ENCODE measurements around the gene CYP17A1.

DNA sequence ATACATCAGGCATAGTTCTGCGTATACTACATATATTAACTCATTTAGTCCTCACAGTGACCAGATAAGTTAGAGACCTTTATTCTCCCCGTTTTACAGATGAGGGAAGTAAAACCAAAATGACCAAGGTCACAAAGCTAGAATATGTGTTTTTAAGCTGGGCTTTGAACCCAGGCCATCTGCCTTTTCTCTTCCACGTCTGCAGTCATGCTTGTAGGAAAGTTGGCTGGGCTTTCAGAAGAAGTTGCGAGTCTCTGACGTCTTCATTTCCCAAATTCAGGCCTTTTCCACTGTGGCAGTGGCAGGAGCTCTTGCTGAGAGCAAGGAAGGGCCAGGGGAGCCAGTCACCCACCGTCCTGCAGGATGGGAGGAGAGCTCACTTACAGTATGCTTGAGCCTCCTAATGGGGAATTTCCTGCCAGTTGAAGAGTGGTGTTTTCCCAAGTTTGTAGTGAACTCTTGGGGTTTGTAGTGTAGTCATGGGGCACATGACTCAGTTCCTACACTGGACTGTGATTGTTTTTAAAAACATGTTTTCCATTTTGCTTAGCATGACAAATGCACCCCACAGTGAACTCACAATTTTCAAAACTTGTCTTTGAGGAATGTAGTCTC is 34.2 kb downstream of the CYP17A1 start:
- TF ChIP-seq, protein P1, sequence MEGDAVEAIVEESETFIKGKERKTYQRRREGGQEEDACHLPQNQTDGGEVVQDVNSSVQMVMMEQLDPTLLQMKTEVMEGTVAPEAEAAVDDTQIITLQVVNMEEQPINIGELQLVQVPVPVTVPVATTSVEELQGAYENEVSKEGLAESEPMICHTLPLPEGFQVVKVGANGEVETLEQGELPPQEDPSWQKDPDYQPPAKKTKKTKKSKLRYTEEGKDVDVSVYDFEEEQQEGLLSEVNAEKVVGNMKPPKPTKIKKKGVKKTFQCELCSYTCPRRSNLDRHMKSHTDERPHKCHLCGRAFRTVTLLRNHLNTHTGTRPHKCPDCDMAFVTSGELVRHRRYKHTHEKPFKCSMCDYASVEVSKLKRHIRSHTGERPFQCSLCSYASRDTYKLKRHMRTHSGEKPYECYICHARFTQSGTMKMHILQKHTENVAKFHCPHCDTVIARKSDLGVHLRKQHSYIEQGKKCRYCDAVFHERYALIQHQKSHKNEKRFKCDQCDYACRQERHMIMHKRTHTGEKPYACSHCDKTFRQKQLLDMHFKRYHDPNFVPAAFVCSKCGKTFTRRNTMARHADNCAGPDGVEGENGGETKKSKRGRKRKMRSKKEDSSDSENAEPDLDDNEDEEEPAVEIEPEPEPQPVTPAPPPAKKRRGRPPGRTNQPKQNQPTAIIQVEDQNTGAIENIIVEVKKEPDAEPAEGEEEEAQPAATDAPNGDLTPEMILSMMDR (IDR thresholded peaks at IDR 0.05), result no peak
- no peak for TF ChIP-seq POLR2A (IDR thresholded peaks at IDR 0.05)
